Kidney (tissue), 14 donors: ENCODE measurements around the gene TBP. TPM values are rescaled to one million over a fixed set of nuclear protein-coding genes. Genes with fewer than 3 reads are reported as not detected.

Source experiments
- DNase-seq, 5 donors: peaks; one replicate each; pipeline ENCODE4 v3.0.0-alpha.2; 2013 to 2020
- FAIRE-seq: peaks from 2 replicates; lab custom pipeline; 2012; peaks lifted over from hg19 to GRCh38; lab: Jason Lieb, UNC
- H3K27ac ChIP-seq, 2 donors: one replicate each; pipeline ENCODE4 v1.7.0; 2013; ENCODE audit warnings: low read depth in 2 of 2, low read length in 2 of 2, inconsistent platforms in 1 of 2
- H3K27me3 ChIP-seq: one replicate; pipeline ENCODE4 v1.7.1; 2013; ENCODE audit warnings: low read length, inconsistent platforms; ENCODE audit not compliant: control insufficient read depth, insufficient read depth
- H3K36me3 ChIP-seq, 3 donors: one replicate each; pipeline versions ENCODE4 v1.7.0 to v1.7.1; 2013; ENCODE audit warnings: low read length in 3 of 3, control low read depth in 1 of 3, inconsistent platforms in 1 of 3; ENCODE audit not compliant: insufficient read depth in 3 of 3, control insufficient read depth in 2 of 3
- H3K4me1 ChIP-seq, 3 donors: one replicate each; pipeline versions ENCODE4 v1.7.0 to v1.7.1; 2013; ENCODE audit warnings: low read length in 3 of 3, inconsistent platforms in 1 of 3, low read depth in 1 of 3; ENCODE audit not compliant: control insufficient read depth in 2 of 3, insufficient read depth in 2 of 3
- H3K4me3 ChIP-seq, 3 donors: one replicate each; pipeline versions ENCODE4 v1.7.0 to v1.8.1; 2013; ENCODE audit warnings: low read length in 3 of 3, control low read depth in 1 of 3, inconsistent platforms in 1 of 3
- H3K9ac ChIP-seq, 3 donors: one replicate each; pipeline versions ENCODE4 v1.7.0 to v1.7.1; 2013; ENCODE audit warnings: low read length in 3 of 3, control low read depth in 1 of 3, inconsistent platforms in 1 of 3
- H3K9me3 ChIP-seq, 3 donors: one replicate each; pipeline versions ENCODE4 v1.7.0 to v1.7.1; 2013; ENCODE audit warnings: low read length in 3 of 3, control low read depth in 1 of 3, inconsistent platforms in 1 of 3; ENCODE audit not compliant: control insufficient read depth in 2 of 3, insufficient read depth in 1 of 3
- CTCF ChIP-seq: IDR thresholded peaks from 3 replicates; pipeline ENCODE4 v1.5.1; 2012; ENCODE audit warnings: mild to moderate bottlenecking, moderate library complexity, borderline replicate concordance; ENCODE audit not compliant: insufficient read depth; ENCODE audit errors: extremely low read depth
- intact Hi-C: fragments of 100-400 bp; cut with DNase I; formaldehyde crosslinking; loops from one replicate; pipeline ENCODE4 v1.11.1; 2022
- polyA plus RNA-seq: library from polyadenylated mRNA; stranded (reverse); fragments of 350-450 nt; fragmentation: Illumina TruSeq; extraction: RNeasy Lipid Tissue Mini Kit (QIAGEN cat#74804); gene quantifications from one replicate; pipeline ENCODE4 v1.2.3, GENCODE V29; 2014; ENCODE audit warnings: low read depth, low replicate concordance; ENCODE audit not compliant: insufficient read depth
- total RNA-seq: library from RNA; stranded (reverse); fragmentation: NEBNext Ultra II Directional; extraction: Animal tissue kit (Norgen Biotek cat#: 25700); gene quantifications from one replicate; pipeline ENCODE4 v1.2.1, GENCODE V29; 2021
- donor health status: control.
- donor health status: control.
- donor health status: control.
- donor health status: control.
- donor health status: control.
- donor health status: DM: yes; HTN: yes; CAD: no.
- donor health status: Normal renal cell carcinoma (clear cell type).

TBP gene
- total and polyA plus RNA-seq, 2 donors from 2014 or later = 11.1 to 16.7 TPM

GRCh38 chr6:170590725-170591124 lies 36.6 kb downstream of the TBP start:
- Histone ChIP-seq H3K9ac (no peak overlapping the region), H3K36me3 (no peaks in the 10 kb centered on the region), H3K4me1 (no peaks in the 10 kb centered on the region), H3K9me3 (peaks cover 0 to 13% (median 0%) of the 10 kb centered on the region in 3 donors), H3K27me3 (no peaks in the 10 kb centered on the region), H3K27ac (no peak overlapping the region), H3K4me3 (no peak overlapping the region)
- intact Hi-C loops = no loop called here
- no peak for TF ChIP-seq CTCF
- no peak for DNase-seq
- FAIRE-seq = no peak

GRCh38 chr6:170596426-170596825 lies 42.3 kb downstream of the TBP start:
- no peaks in the 10 kb centered on the region for H3K36me3 ChIP-seq
- intact Hi-C loops = no loop called here
- no peak overlapping the region for H3K4me3 ChIP-seq
- H3K27ac ChIP-seq = no peak overlapping the region
- H3K27me3 ChIP-seq = no peaks in the 10 kb centered on the region
- DNase-seq (no peak), FAIRE-seq (no peak)
- TF ChIP-seq CTCF = no peak
- H3K4me1 ChIP-seq = no peaks in the 10 kb centered on the region
- H3K9me3 ChIP-seq = peaks cover 0 to 13% (median 0%) of the 10 kb centered on the region in 3 donors
- no peak overlapping the region for H3K9ac ChIP-seq

GRCh38 chr6:170597278-170597677 lies 43.1 kb downstream of the TBP start:
- Histone ChIP-seq H3K36me3 (no peaks in the 10 kb centered on the region), H3K27ac (no peak overlapping the region), H3K9me3 (peaks cover 0 to 5% (median 0%) of the 10 kb centered on the region in 3 donors), H3K4me3 (no peak overlapping the region), H3K9ac (no peak overlapping the region), H3K4me1 (no peaks in the 10 kb centered on the region), H3K27me3 (no peaks in the 10 kb centered on the region)
- DNase-seq (no peak), FAIRE-seq (no peak)
- TF ChIP-seq CTCF = no peak
- intact Hi-C loops = no loop called here
